IPS-20b (cell line): ENCODE data around the gene RASAL2.
"Not testable (repeated sequence)": the region's sequence is repeated elsewhere in the genome, so short reads cannot be mapped to it uniquely, and the experiment has no call there.

Source experiments
- H3K27ac ChIP-seq: one replicate; pipeline ENCODE4 v1.5.1; 2013; ENCODE audit warnings: low read length
- H3K27me3 ChIP-seq: 2 replicates; pipeline ENCODE4 v1.6.1; 2013; ENCODE audit warnings: mild to moderate bottlenecking, low read length, inconsistent platforms; ENCODE audit not compliant: insufficient read depth
- H3K36me3 ChIP-seq: 2 replicates; pipeline ENCODE4 v1.6.1; 2013; ENCODE audit warnings: low read depth, mild to moderate bottlenecking, inconsistent platforms, low read length, moderate library complexity; ENCODE audit not compliant: insufficient read depth
- H3K4me1 ChIP-seq: 2 replicates; pipeline ENCODE4 v1.6.1; 2013; ENCODE audit warnings: mild to moderate bottlenecking, control low read depth, inconsistent platforms, low read length, moderate library complexity; ENCODE audit not compliant: insufficient read depth
- H3K4me3 ChIP-seq: 2 replicates; pipeline ENCODE4 v1.5.1; 2013; ENCODE audit warnings: mild to moderate bottlenecking, low read length, inconsistent platforms
- H3K9ac ChIP-seq: 2 replicates; pipeline ENCODE4 v1.6.1; 2013; ENCODE audit warnings: low read depth, mild to moderate bottlenecking, inconsistent platforms, low read length, moderate library complexity
- H3K9me3 ChIP-seq: 2 replicates; pipeline ENCODE4 v1.6.1; 2013; ENCODE audit warnings: mild to moderate bottlenecking, low read depth, low read length, inconsistent platforms; ENCODE audit not compliant: insufficient read depth

The RASAL2 gene

GRCh38 chr1:178076607-178077006 is 17.3 kb upstream of the RASAL2 start:
- Histone ChIP-seq H3K4me1 (no peaks in the 10 kb centered on the region), H3K9me3 (no peaks in the 10 kb centered on the region), H3K4me3 (no peak overlapping the region), H3K9ac (no peak overlapping the region), H3K27me3 (no peaks in the 10 kb centered on the region), H3K36me3 (no peaks in the 10 kb centered on the region), H3K27ac (no peak overlapping the region)

GRCh38 chr1:178077917-178078316 is 16.0 kb upstream of the RASAL2 start:
- H3K36me3 ChIP-seq: no peaks in the 10 kb centered on the region
- no peak overlapping the region for H3K27ac ChIP-seq
- no peak overlapping the region for H3K9ac ChIP-seq
- H3K27me3 ChIP-seq: no peaks in the 10 kb centered on the region
- H3K4me1 ChIP-seq: no peaks in the 10 kb centered on the region
- H3K9me3 ChIP-seq: no peaks in the 10 kb centered on the region
- no peak overlapping the region for H3K4me3 ChIP-seq

- Histone ChIP-seq H3K36me3 (no peaks in the 10 kb centered on the region), H3K27ac (no peak overlapping the region), H3K4me3 (no peak overlapping the region), H3K9me3 (no peaks in the 10 kb centered on the region), H3K9ac (no peak overlapping the region), H3K4me1 (no peaks in the 10 kb centered on the region), H3K27me3 (no peaks in the 10 kb centered on the region)
Measured at GRCh38 chr1:178086294-178086693, 7.6 kb upstream of the RASAL2 start.

DNA sequence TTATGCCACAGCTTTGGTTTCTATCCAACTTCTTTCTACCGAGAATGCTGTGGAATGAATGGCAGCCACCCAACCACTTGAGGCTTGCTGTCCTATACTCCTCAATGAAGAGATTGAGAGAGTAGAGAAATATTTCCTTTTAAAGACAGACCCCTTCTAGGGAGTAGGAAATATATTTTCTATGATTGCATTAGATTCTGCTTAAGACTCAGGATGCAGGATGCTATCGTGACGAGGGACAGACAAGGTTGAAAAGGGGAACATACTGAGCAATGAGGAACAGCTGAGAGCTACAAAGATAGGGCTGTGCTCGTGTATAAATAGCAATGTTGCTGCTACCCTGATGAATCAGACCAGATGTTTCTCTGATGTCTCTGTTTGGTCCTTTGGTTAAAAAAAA is 7.1 kb upstream of the RASAL2 start:
- no peaks in the 10 kb centered on the region for H3K4me1 ChIP-seq

DNA sequence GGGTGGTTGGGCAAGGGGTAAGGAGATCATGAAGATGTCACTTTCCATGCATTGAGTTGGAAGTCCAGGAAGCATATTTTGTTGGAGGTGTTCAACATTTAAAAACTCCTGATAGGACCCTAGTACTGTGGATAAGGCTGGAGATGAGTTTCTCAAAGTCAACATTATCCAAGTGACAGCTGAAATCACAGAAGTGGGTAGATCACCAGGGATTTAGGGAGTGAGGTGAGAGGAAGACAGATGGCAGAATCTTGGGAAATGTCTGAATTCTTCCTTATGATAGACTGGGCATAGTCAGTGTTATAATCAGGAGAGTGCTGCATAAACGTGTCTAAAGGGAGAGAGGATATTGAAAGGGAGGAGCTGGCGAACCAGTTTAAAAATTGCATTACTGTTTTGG is 5.3 kb upstream of the RASAL2 start:
- Histone ChIP-seq H3K36me3 (no peaks in the 10 kb centered on the region), H3K27me3 (no peaks in the 10 kb centered on the region), H3K9ac (no peak overlapping the region), H3K4me1 (peaks cover 6% of the 10 kb centered on the region; the same call in 1 of the 2 replicates), H3K27ac (no peak overlapping the region), H3K4me3 (no peak overlapping the region), H3K9me3 (no peaks in the 10 kb centered on the region)

More for the DNA sequence above, 7.1 kb upstream of the RASAL2 start:
- H3K9ac ChIP-seq: no peak overlapping the region
- H3K27ac ChIP-seq: no peak overlapping the region
- no peaks in the 10 kb centered on the region for H3K9me3 ChIP-seq
- no peak overlapping the region for H3K4me3 ChIP-seq
- H3K27me3 ChIP-seq: no peaks in the 10 kb centered on the region
- H3K36me3 ChIP-seq: no peaks in the 10 kb centered on the region

- not testable (repeated sequence) for H3K27me3 ChIP-seq, H3K4me3 ChIP-seq, H3K9me3 ChIP-seq, H3K27ac ChIP-seq, H3K36me3 ChIP-seq, H3K9ac ChIP-seq
- H3K4me1 ChIP-seq: peaks cover 19% of the 10 kb centered on the region
Measured at GRCh38 chr1:178091454-178091853, 2.5 kb upstream of the RASAL2 start.

- peaks cover 24% of the 10 kb centered on the region for H3K4me1 ChIP-seq
- peak overlapping the region; percentile 95 for H3K4me3 ChIP-seq
- H3K9ac ChIP-seq: no peak overlapping the region; the same call in 1 of the 2 replicates
- H3K36me3 ChIP-seq: no peaks in the 10 kb centered on the region
- no peak overlapping the region for H3K27ac ChIP-seq
- no peaks in the 10 kb centered on the region; the same call in 1 of the 2 replicates for H3K27me3 ChIP-seq
- H3K9me3 ChIP-seq: no peaks in the 10 kb centered on the region
Measured at GRCh38 chr1:178091986-178092745, 1.7 kb upstream of the RASAL2 start.

DNA sequence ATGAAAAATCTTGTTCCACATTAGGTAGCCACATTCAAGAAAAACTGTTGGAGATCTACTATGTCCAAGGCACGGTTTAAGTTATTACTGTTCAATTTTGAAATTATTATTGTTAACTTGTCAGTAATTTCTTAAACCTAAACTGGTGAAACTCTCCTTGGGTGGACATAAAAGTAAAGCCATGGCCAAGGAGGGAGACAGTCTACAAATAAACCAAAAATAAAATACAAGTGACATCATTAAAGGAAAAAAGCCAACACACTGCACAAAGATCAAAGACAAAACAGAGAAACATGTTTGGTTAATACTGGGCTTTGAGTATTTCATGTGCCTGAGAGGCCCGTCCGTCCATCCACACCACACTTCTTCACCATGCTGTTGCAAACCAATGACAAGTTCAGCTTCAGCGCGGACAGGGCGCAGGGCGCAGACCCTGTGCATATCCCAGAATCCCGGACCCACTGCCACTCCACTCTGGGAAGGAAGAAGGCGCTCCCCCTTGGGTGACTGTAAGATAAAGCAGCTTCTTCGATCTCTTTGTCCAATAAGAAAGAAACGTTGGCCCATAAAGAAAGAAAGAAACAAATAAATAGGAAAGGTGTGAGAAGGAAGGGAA is 918 bp upstream of the RASAL2 start:
- Histone ChIP-seq H3K9me3 (no peaks in the 10 kb centered on the region), H3K27me3 (no peaks in the 10 kb centered on the region; the same call in 1 of the 2 replicates), H3K4me1 (peaks cover 24% of the 10 kb centered on the region), H3K4me3 (peak overlapping the region; percentile 95), H3K27ac (no peak overlapping the region), H3K9ac (peak overlapping the region; percentile 89; the same call in 1 of the 2 replicates), H3K36me3 (no peaks in the 10 kb centered on the region)

DNA sequence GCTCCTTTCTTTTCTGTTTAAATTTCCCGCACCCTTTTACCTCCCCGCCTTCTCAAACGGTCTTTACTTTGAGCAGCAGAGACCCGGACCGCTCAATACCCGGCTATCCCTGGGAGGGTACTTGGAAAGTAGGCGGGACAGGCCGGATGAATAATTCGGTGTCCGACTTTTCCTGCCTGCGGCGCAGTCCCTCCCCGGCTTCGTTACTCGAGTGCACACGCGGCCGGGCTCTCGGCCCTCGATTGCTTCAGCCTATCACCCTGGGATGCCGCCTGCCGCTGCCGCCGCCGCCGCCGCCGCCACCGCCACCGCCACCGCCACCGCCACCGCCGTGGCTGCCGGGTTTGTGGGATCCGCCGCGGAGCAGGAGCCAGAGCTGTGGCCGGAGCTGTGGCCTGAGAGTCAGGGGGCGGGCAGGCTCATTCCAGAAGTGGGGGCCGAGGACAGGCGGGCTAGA is 382 bp upstream of the RASAL2 start:
- Histone ChIP-seq H3K9ac (peak overlapping the region; percentile 89; the same call in 1 of the 2 replicates), H3K9me3 (no peaks in the 10 kb centered on the region), H3K36me3 (no peaks in the 10 kb centered on the region), H3K27ac (no peak overlapping the region), H3K4me3 (peak overlapping the region; percentile 95), H3K27me3 (no peaks in the 10 kb centered on the region; the same call in 1 of the 2 replicates), H3K4me1 (peaks cover 27% of the 10 kb centered on the region)

- peaks cover 27% of the 10 kb centered on the region for H3K4me1 ChIP-seq
- H3K4me3 ChIP-seq: peak overlapping the region; percentile 95
- H3K36me3 ChIP-seq: no peaks in the 10 kb centered on the region
- no peaks in the 10 kb centered on the region for H3K9me3 ChIP-seq
- no peaks in the 10 kb centered on the region; the same call in 1 of the 2 replicates for H3K27me3 ChIP-seq
- H3K9ac ChIP-seq: peak overlapping the region; percentile 85
- H3K27ac ChIP-seq: no peak overlapping the region
Measured at GRCh38 chr1:178094739-178095645, 1.1 kb downstream of the RASAL2 start.

- peaks cover 35% of the 10 kb centered on the region for H3K4me1 ChIP-seq
- H3K9me3 ChIP-seq: no peaks in the 10 kb centered on the region
- no peaks in the 10 kb centered on the region; the same call in 1 of the 2 replicates for H3K27me3 ChIP-seq
- H3K4me3 ChIP-seq: peak overlapping the region; percentile 95
- no peaks in the 10 kb centered on the region for H3K36me3 ChIP-seq
- no peak overlapping the region for H3K27ac ChIP-seq
- H3K9ac ChIP-seq: peak overlapping the region; percentile 85; the same call in 1 of the 2 replicates
Measured at GRCh38 chr1:178096421-178096820, 2.5 kb downstream of the RASAL2 start.
